Osteocyte (in vitro differentiated cells): ENCODE measurements around the gene NINL. TPM values are rescaled to one million over a fixed set of nuclear protein-coding genes. Genes with fewer than 3 reads are reported as not detected.
"Not testable (repeated sequence)": the region's sequence is repeated elsewhere in the genome, so short reads cannot be mapped to it uniquely, and the experiment has no call there.

ENCODE experiments used
- DNase-seq: peaks from one replicate; pipeline ENCODE4 v3.0.0; 2021; ENCODE audit warnings: mixed read lengths; ENCODE audit not compliant: unreplicated experiment; ENCODE audit errors: extremely low spot score
- H3K27ac Mint-ChIP-seq: one replicate; pipeline ENCODE4 v1.8.0; 2021; ENCODE audit warnings: mild to moderate bottlenecking, mixed read lengths; ENCODE audit not compliant: unreplicated experiment
- H3K27me3 Mint-ChIP-seq: one replicate; pipeline ENCODE4 v1.8.0; 2021; ENCODE audit warnings: mixed read lengths; ENCODE audit not compliant: unreplicated experiment
- H3K36me3 Mint-ChIP-seq: one replicate; pipeline ENCODE4 v1.8.0; 2021; ENCODE audit warnings: mixed read lengths; ENCODE audit not compliant: unreplicated experiment
- H3K4me1 Mint-ChIP-seq: one replicate; pipeline ENCODE4 v1.8.0; 2021; ENCODE audit warnings: mixed read lengths; ENCODE audit not compliant: unreplicated experiment
- H3K4me3 Mint-ChIP-seq: one replicate; pipeline ENCODE4 v1.8.0; 2021; ENCODE audit warnings: mild to moderate bottlenecking, moderate library complexity, mixed read lengths; ENCODE audit not compliant: unreplicated experiment
- H3K9me3 Mint-ChIP-seq: one replicate; pipeline ENCODE4 v1.8.0; 2021; ENCODE audit warnings: mixed read lengths; ENCODE audit not compliant: unreplicated experiment
- CTCF ChIP-seq: fragments of 200-600 bp; sonication (generic); IDR thresholded peaks from 2 replicates; pipeline ENCODE4 v1.5.0; 2021; ENCODE audit warnings: antibody characterized with exemption, mild to moderate bottlenecking, moderate library complexity
- total RNA-seq: library from RNA; stranded (reverse); gene quantifications from 2 replicates; pipeline ENCODE4 v1.2.1, GENCODE V29; 2021

NINL gene
- total RNA-seq, 1 donor from 2014 or later, result 20.8 TPM

GRCh38 chr20:25605148-25605547, 19.8 kb upstream of the NINL start:
- Mint-ChIP-seq H3K9me3 (no peaks in the 10 kb centered on the region), H3K4me3 (no peak overlapping the region), H3K36me3 (no peaks in the 10 kb centered on the region), H3K4me1 (peaks cover 3% of the 10 kb centered on the region), H3K27ac (no peak overlapping the region), H3K27me3 (no peaks in the 10 kb centered on the region)
- TF ChIP-seq CTCF, result no peak
- no peak for DNase-seq

GRCh38 chr20:25604611-25605010, 19.3 kb upstream of the NINL start:
- Mint-ChIP-seq H3K27me3 (no peaks in the 10 kb centered on the region), H3K4me3 (no peak overlapping the region), H3K27ac (no peak overlapping the region), H3K36me3 (no peaks in the 10 kb centered on the region), H3K4me1 (peaks cover 3% of the 10 kb centered on the region), H3K9me3 (no peaks in the 10 kb centered on the region)
- TF ChIP-seq CTCF, result no peak
- no peak for DNase-seq

- not testable (repeated sequence) for H3K9me3 Mint-ChIP-seq, H3K4me3 Mint-ChIP-seq, H3K27ac Mint-ChIP-seq, H3K36me3 Mint-ChIP-seq, H3K27me3 Mint-ChIP-seq, H3K4me1 Mint-ChIP-seq, DNase-seq
Observed at GRCh38 chr20:25602914-25603309, 17.6 kb upstream of the NINL start.

GRCh38 chr20:25602191-25602913, 17.0 kb upstream of the NINL start:
- DNase-seq, H3K4me3 Mint-ChIP-seq, H3K36me3 Mint-ChIP-seq, H3K27ac Mint-ChIP-seq, H3K9me3 Mint-ChIP-seq, H3K27me3 Mint-ChIP-seq, H3K4me1 Mint-ChIP-seq: not testable (repeated sequence)

- TF ChIP-seq CTCF, result no peak
- Mint-ChIP-seq H3K27ac (no peak overlapping the region), H3K4me1 (peaks cover 3% of the 10 kb centered on the region), H3K36me3 (no peaks in the 10 kb centered on the region), H3K27me3 (no peaks in the 10 kb centered on the region), H3K9me3 (no peaks in the 10 kb centered on the region), H3K4me3 (no peak overlapping the region)
- DNase-seq, result no peak
Observed at GRCh38 chr20:25601659-25602058, 16.3 kb upstream of the NINL start.

GRCh38 chr20:25600632-25601031, 15.3 kb upstream of the NINL start:
- Mint-ChIP-seq H3K27me3 (no peaks in the 10 kb centered on the region), H3K27ac (no peak overlapping the region), H3K4me1 (peaks cover 3% of the 10 kb centered on the region), H3K4me3 (no peak overlapping the region), H3K36me3 (no peaks in the 10 kb centered on the region), H3K9me3 (no peaks in the 10 kb centered on the region)
- TF ChIP-seq CTCF, result no peak
- DNase-seq, result no peak
